Ascending aorta (tissue), 2 donors: ENCODE measurements around the gene PSENEN. TPM values are rescaled to one million over a fixed set of nuclear protein-coding genes. Genes with fewer than 3 reads are reported as not detected.

ENCODE experiments used
- DNase-seq, 2 donors: peaks; one replicate each; pipeline ENCODE4 v3.0.0-alpha.2; 2019; ENCODE audit warnings: low spot score in 2 of 2
- H3K27ac ChIP-seq, 2 donors: fragments of 200-600 bp; sonication (generic); one replicate each; pipeline ENCODE4 v1.5.1; 2016 to 2017; ENCODE audit warnings: mild to moderate bottlenecking in 1 of 2
- H3K27me3 ChIP-seq: fragments of 200-600 bp; sonication (generic); one replicate; pipeline ENCODE4 v1.5.1; 2017
- H3K36me3 ChIP-seq, 2 donors: fragments of 200-600 bp; sonication (generic); one replicate each; pipeline ENCODE4 v1.5.1; 2016
- H3K4me1 ChIP-seq, 2 donors: fragments of 200-600 bp; sonication (generic); one replicate each; pipeline ENCODE4 v1.5.1; 2016 to 2017; ENCODE audit warnings: mild to moderate bottlenecking in 1 of 2
- H3K4me3 ChIP-seq, 2 donors: fragments of 200-600 bp; sonication (generic); one replicate each; pipeline ENCODE4 v1.5.1; 2016 to 2017; ENCODE audit warnings: mild to moderate bottlenecking in 1 of 2
- H3K9me3 ChIP-seq, 2 donors: fragments of 200-600 bp; sonication (generic); one replicate each; pipeline ENCODE4 v1.5.1; 2016
- intact Hi-C: fragments of 100-400 bp; cut with DNase I; formaldehyde crosslinking; loops from one replicate; pipeline ENCODE4 v1.15.1; 2023
- total RNA-seq: library from RNA; depleted of rRNA; stranded (reverse); fragments of >200 nt; gene quantifications from one replicate; pipeline ENCODE4 v1.1.0, GENCODE V29; 2016
- TF ChIP-seq, protein P1 (sequence below), 3 experiments: fragments of 200-600 bp in 2 of 3; fragments of 450-650 bp in 1 of 3; sonication (generic) in 2 of 3; IDR thresholded peaks; one replicate each; pipeline ENCODE4 v1.5.1; 2016 to 2019; ENCODE audit warnings: antibody characterized with exemption in 3 of 3, mild to moderate bottlenecking in 1 of 3, moderate library complexity in 1 of 3

PSENEN gene
- total RNA-seq, 1 donor from 2014 or later, result 110 TPM

DNA sequence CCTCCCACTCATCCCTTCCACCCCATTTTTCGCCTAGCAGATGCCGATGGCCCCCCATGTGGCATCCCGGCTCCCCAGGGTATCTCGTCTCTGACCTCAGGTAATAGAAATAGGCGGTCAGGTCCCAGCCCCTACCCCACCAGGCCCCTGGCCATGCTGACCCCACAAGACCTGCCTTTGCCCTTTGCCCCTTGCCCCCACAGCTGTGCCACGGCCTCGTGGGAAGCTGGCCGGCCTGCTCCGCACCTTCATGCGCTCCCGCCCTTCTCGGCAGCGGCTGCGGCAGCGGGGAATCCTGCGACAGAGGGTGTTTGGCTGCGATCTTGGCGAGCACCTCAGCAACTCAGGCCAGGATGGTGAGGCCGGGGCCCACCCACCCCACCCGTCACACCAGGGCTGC is 35.3 kb downstream of the PSENEN start:
- intact Hi-C loops, result no loop called here
- Histone ChIP-seq H3K9me3 (no peaks in the 10 kb centered on the region), H3K27me3 (no peaks in the 10 kb centered on the region), H3K27ac (no peak overlapping the region), H3K4me3 (no peak overlapping the region), H3K36me3 (peaks cover 22 to 40% of the 10 kb centered on the region in 2 donors), H3K4me1 (peaks cover 0 to 9% of the 10 kb centered on the region in 2 donors)
- TF ChIP-seq, protein P1, sequence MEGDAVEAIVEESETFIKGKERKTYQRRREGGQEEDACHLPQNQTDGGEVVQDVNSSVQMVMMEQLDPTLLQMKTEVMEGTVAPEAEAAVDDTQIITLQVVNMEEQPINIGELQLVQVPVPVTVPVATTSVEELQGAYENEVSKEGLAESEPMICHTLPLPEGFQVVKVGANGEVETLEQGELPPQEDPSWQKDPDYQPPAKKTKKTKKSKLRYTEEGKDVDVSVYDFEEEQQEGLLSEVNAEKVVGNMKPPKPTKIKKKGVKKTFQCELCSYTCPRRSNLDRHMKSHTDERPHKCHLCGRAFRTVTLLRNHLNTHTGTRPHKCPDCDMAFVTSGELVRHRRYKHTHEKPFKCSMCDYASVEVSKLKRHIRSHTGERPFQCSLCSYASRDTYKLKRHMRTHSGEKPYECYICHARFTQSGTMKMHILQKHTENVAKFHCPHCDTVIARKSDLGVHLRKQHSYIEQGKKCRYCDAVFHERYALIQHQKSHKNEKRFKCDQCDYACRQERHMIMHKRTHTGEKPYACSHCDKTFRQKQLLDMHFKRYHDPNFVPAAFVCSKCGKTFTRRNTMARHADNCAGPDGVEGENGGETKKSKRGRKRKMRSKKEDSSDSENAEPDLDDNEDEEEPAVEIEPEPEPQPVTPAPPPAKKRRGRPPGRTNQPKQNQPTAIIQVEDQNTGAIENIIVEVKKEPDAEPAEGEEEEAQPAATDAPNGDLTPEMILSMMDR (IDR thresholded peaks at IDR 0.05), result no peak
- no peak for DNase-seq

DNA sequence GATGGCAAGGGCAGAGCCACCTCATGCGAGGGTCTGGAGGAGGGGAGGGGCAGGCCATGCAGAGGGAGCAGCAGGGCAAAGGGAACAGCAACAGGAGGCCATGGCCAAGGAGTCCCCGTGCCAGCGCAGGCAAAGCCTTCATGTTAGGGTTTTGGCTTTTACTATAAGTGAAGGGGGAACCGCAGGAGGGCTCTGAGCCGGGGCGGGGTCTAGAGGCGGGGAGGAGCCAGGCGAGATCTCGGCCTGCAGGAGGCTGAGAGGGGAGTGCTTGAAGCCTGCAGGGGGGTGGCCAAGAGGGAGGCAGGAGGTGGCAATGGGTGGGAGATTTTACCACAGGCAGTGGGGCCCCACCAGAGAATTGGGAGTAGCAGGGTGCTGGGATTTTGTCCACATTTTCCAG is 36.2 kb downstream of the PSENEN start:
- peaks cover 22 to 40% of the 10 kb centered on the region in 2 donors for H3K36me3 ChIP-seq
- TF ChIP-seq, protein P1 (IDR thresholded peaks at IDR 0.05), result no peak
- H3K4me1 ChIP-seq, result no peaks in the 10 kb centered on the region
- intact Hi-C loops, result no loop called here
- H3K9me3 ChIP-seq, result no peaks in the 10 kb centered on the region
- H3K4me3 ChIP-seq, result no peak overlapping the region
- no peak overlapping the region for H3K27ac ChIP-seq
- no peaks in the 10 kb centered on the region for H3K27me3 ChIP-seq
- no peak for DNase-seq

DNA sequence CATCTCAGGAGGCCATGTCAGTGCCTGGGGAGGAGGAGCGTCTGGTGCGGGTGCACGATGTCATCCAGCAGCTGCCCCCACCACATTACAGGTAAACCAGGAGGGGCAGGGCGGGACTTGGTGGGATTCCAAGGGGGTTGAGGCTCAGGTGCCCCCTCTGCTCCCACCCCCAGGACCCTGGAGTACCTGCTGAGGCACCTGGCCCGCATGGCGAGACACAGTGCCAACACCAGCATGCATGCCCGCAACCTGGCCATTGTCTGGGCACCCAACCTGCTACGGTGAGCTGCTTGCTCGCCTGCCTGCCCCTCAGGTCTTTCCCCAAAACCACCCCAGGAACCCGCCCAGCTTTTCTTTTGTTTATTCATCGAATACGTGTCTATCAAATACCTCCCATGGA is 37.1 kb downstream of the PSENEN start:
- no peaks in the 10 kb centered on the region for H3K27me3 ChIP-seq
- TF ChIP-seq, protein P1 (IDR thresholded peaks at IDR 0.05), result no peak

DNA sequence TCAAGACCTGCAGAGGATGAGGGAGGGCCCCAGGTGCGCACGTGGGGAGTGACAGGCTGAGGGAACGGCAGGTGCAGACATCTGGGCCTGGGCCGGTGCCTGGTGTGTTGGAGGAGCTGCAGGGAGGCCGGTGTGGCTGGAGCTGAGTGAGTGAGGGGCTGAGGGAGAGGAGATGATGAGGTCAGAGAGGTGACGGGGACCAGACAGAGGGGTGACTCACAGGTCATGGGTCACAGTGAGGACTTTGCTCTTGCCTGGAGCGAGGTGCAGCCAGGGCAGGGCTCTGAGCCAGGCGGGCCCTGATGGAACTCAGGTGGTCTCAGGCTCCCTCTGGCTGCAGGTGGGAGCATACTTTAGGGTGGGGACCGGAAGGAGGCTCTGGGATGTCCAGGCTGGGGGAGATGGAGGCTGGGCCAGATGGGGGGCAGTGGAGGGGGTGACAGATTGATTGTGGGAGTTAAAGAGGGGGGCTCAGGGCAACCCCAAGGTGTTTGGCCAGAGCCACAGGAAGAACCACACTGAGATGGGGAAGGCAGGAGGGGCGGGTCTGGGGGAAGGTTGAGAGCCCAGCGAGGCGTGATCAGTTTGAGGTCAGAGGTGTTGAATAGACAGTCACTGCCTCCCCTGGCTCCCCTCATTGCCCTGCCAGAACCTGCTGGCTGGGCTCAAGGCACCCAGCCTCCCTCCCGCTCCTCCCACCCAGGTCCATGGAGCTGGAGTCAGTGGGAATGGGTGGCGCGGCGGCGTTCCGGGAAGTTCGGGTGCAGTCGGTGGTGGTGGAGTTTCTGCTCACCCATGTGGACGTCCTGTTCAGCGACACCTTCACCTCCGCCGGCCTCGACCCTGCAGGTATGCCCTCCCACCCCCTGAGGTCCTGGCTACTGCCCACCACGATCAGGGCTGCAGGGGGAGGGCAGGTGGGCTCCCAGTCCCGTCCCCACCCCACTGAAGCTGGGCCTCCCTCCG is 38.3 kb downstream of the PSENEN start:
- TF ChIP-seq, protein P1 (IDR thresholded peaks at IDR 0.05), result no peak
- no peak for DNase-seq
- intact Hi-C loops, result no loop called here
- Histone ChIP-seq H3K4me1 (no peaks in the 10 kb centered on the region), H3K9me3 (no peaks in the 10 kb centered on the region), H3K27ac (no peak overlapping the region), H3K4me3 (no peak overlapping the region), H3K36me3 (peaks cover 22 to 48% of the 10 kb centered on the region in 2 donors), H3K27me3 (no peaks in the 10 kb centered on the region)

More for the DNA sequence above, 37.1 kb downstream of the PSENEN start:
- Histone ChIP-seq H3K4me1 (no peaks in the 10 kb centered on the region), H3K27ac (no peak overlapping the region), H3K4me3 (no peak overlapping the region), H3K36me3 (peaks cover 22 to 48% of the 10 kb centered on the region in 2 donors), H3K9me3 (no peaks in the 10 kb centered on the region)
- no peak for DNase-seq
- intact Hi-C loops, result no loop called here

DNA sequence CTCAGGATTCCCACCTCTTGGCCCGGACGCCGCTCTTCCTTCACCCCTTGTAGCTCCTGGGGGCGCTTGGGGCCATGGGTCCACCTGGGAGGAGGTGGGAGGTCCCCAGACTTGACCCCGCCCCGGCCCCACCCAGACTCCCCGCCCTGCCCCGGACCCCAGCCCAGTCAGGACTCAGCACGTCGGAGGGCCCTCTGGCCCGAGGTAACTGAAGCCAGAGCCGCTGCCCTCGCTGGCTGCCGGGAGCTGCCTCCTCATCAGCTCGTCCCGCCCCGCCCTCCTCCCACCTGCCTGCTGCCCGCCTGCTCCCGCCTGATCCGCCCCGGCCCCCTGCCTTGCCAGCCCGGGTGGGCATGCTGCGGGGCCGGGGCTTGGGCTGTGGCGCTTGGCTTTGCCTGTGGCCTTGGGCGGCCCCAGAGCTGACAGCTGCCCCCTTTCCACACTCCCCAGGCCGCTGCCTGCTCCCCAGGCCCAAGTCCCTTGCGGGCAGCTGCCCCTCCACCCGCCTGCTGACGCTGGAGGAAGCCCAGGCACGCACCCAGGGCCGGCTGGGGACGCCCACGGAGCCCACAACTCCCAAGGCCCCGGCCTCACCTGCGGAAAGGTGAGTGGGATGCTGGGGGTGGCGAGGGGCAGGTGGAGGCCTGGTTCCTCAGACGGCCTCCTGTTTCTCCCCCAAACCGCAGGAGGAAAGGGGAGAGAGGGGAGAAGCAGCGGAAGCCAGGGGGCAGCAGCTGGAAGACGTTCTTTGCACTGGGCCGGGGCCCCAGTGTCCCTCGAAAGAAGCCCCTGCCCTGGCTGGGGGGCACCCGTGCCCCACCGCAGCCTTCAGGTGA is 39.3 kb downstream of the PSENEN start:
- Histone ChIP-seq H3K4me3 (no peak overlapping the region), H3K36me3 (peaks cover 22 to 46% of the 10 kb centered on the region in 2 donors), H3K27ac (no peak overlapping the region), H3K9me3 (no peaks in the 10 kb centered on the region), H3K27me3 (no peaks in the 10 kb centered on the region), H3K4me1 (no peaks in the 10 kb centered on the region)
- intact Hi-C loops, result no loop called here
- DNase-seq, result no peak
- TF ChIP-seq, protein P1 (IDR thresholded peaks at IDR 0.05), result no peak
